KMS-11 (cell line): Measurements from ENCODE around the gene PLXDC2.

Source experiments
- H2AFZ ChIP-seq: fragments of 200-600 bp; sonication (generic); 2 replicates; pipeline ENCODE4 v1.6.1; 2016; ENCODE audit warnings: antibody characterized with exemption, mixed run types, low read depth
- H3K27ac ChIP-seq: fragments of 200-600 bp; sonication (generic); 2 replicates; pipeline ENCODE4 v1.6.1; 2016; ENCODE audit warnings: mild to moderate bottlenecking, mixed run types
- H3K27me3 ChIP-seq: fragments of 200-600 bp; sonication (generic); 2 replicates; pipeline ENCODE4 v1.6.1; 2017; ENCODE audit warnings: mild to moderate bottlenecking, low read depth, mixed run types, moderate library complexity; ENCODE audit not compliant: insufficient read depth
- H3K36me3 ChIP-seq: fragments of 200-600 bp; sonication (generic); 2 replicates; pipeline ENCODE4 v1.6.1; 2017; ENCODE audit warnings: mild to moderate bottlenecking, mixed run types; ENCODE audit not compliant: insufficient read depth
- H3K4me1 ChIP-seq: fragments of 200-600 bp; sonication (generic); 2 replicates; pipeline ENCODE4 v1.6.1; 2016; ENCODE audit warnings: mild to moderate bottlenecking, low read depth, mixed run types; ENCODE audit not compliant: poor library complexity, severe bottlenecking
- H3K4me2 ChIP-seq: fragments of 200-600 bp; sonication (generic); 2 replicates; pipeline ENCODE4 v1.7.0; 2016; ENCODE audit warnings: mild to moderate bottlenecking, mixed run types
- H3K4me3 ChIP-seq: fragments of 200-600 bp; sonication (generic); IDR thresholded peaks from 2 replicates; pipeline ENCODE4 v1.6.1; 2017; ENCODE audit warnings: low read depth, low read length, mixed read lengths; ENCODE audit not compliant: insufficient read depth
- H3K79me2 ChIP-seq: fragments of 200-600 bp; sonication (generic); 2 replicates; pipeline ENCODE4 v1.6.1; 2016; ENCODE audit warnings: low read depth, mixed run types; ENCODE audit not compliant: insufficient read depth
- H3K9ac ChIP-seq: fragments of 200-600 bp; sonication (generic); 2 replicates; pipeline ENCODE4 v1.6.1; 2016; ENCODE audit warnings: mild to moderate bottlenecking, mixed run types
- H4K20me1 ChIP-seq: fragments of 200-600 bp; sonication (generic); 2 replicates; pipeline ENCODE4 v1.6.1; 2016; ENCODE audit warnings: mild to moderate bottlenecking, mixed run types; ENCODE audit not compliant: insufficient read depth
- TF ChIP-seq, protein P1 (sequence below): fragments of 200-600 bp; sonication (generic); conservative IDR thresholded peaks from 2 replicates; pipeline ENCODE4 v1.6.1; 2017; ENCODE audit warnings: low read depth, mild to moderate bottlenecking, antibody characterized with exemption, low read length, moderate library complexity, mixed read lengths

The PLXDC2 gene

GRCh38 chr10:20170661-20171060 is 354.4 kb downstream of the PLXDC2 start:
- H3K36me3 ChIP-seq, result no peaks in the 10 kb centered on the region; the same call in 1 of the 2 replicates
- no peak overlapping the region for H2AFZ ChIP-seq
- no peak overlapping the region for H3K27ac ChIP-seq
- no peak overlapping the region for H3K9ac ChIP-seq
- H3K4me3 ChIP-seq, result no peak overlapping the region
- H3K79me2 ChIP-seq, result no peaks in the 10 kb centered on the region
- no peaks in the 10 kb centered on the region for H3K4me1 ChIP-seq
- TF ChIP-seq, protein P1, sequence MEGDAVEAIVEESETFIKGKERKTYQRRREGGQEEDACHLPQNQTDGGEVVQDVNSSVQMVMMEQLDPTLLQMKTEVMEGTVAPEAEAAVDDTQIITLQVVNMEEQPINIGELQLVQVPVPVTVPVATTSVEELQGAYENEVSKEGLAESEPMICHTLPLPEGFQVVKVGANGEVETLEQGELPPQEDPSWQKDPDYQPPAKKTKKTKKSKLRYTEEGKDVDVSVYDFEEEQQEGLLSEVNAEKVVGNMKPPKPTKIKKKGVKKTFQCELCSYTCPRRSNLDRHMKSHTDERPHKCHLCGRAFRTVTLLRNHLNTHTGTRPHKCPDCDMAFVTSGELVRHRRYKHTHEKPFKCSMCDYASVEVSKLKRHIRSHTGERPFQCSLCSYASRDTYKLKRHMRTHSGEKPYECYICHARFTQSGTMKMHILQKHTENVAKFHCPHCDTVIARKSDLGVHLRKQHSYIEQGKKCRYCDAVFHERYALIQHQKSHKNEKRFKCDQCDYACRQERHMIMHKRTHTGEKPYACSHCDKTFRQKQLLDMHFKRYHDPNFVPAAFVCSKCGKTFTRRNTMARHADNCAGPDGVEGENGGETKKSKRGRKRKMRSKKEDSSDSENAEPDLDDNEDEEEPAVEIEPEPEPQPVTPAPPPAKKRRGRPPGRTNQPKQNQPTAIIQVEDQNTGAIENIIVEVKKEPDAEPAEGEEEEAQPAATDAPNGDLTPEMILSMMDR, result no peak
- no peaks in the 10 kb centered on the region for H4K20me1 ChIP-seq
- no peak overlapping the region for H3K4me2 ChIP-seq
- no peaks in the 10 kb centered on the region for H3K27me3 ChIP-seq

DNA sequence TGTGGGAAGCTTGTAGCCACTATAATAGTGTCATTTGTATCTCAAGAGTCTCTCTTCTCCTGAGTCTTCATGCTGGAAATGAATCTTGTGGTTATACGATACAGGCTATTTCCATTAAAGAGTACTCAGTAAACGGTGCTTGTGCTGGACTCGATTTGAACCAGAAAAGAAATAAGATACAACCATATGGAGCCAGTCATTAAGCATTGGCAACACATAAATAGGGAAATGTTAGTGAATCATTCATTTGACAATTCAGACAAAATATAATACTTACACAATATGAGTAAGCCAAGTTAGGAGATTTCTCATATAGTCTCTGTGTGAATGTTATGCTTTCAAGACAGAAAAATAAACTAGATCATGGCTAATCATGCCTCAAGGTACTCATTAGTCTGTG is 356.8 kb downstream of the PLXDC2 start:
- Histone ChIP-seq H4K20me1 (no peaks in the 10 kb centered on the region), H2AFZ (no peak overlapping the region), H3K27me3 (no peaks in the 10 kb centered on the region), H3K4me1 (no peaks in the 10 kb centered on the region), H3K36me3 (no peaks in the 10 kb centered on the region), H3K4me3 (no peak overlapping the region), H3K27ac (no peak overlapping the region), H3K79me2 (no peaks in the 10 kb centered on the region), H3K4me2 (no peak overlapping the region), H3K9ac (no peak overlapping the region)
- TF ChIP-seq, protein P1, result no peak

GRCh38 chr10:20175719-20176118 is 359.5 kb downstream of the PLXDC2 start:
- TF ChIP-seq, protein P1, result no peak
- no peaks in the 10 kb centered on the region for H4K20me1 ChIP-seq
- H2AFZ ChIP-seq, result no peak overlapping the region
- no peak overlapping the region for H3K4me2 ChIP-seq
- no peaks in the 10 kb centered on the region for H3K27me3 ChIP-seq
- no peaks in the 10 kb centered on the region for H3K79me2 ChIP-seq
- no peak overlapping the region for H3K4me3 ChIP-seq
- H3K36me3 ChIP-seq, result no peaks in the 10 kb centered on the region
- no peak overlapping the region for H3K27ac ChIP-seq
- H3K4me1 ChIP-seq, result no peaks in the 10 kb centered on the region
- H3K9ac ChIP-seq, result no peak overlapping the region

DNA sequence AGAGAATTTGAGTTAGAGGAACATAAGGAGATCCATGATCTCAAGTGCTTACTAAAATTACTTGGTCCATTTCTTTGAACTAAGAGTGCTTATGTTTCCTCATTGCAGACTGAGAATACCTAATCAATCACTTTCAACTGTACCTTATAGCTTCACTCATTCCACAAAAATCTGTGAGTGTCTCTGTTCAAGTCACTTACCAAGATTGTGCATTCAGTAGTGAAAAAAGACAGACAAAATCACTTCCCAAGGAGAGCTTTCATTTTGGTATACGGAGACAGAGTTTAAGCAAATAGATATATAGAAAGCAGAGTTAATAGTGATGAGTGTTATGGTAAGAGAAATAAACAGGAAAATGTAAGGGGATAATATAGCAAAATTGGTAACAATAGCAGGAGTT is 364.5 kb downstream of the PLXDC2 start:
- H4K20me1 ChIP-seq, result no peaks in the 10 kb centered on the region
- no peaks in the 10 kb centered on the region for H3K4me1 ChIP-seq
- H3K27me3 ChIP-seq, result no peaks in the 10 kb centered on the region
- no peaks in the 10 kb centered on the region for H3K36me3 ChIP-seq
- H3K27ac ChIP-seq, result no peak overlapping the region
- no peak overlapping the region for H3K4me2 ChIP-seq
- no peak overlapping the region for H2AFZ ChIP-seq
- H3K4me3 ChIP-seq, result no peak overlapping the region
- TF ChIP-seq, protein P1, result no peak
- no peaks in the 10 kb centered on the region for H3K79me2 ChIP-seq
- H3K9ac ChIP-seq, result no peak overlapping the region
